HCT116 (cell line): Measurements from ENCODE around the gene PCP4. TPM values are rescaled to one million over a fixed set of nuclear protein-coding genes. Genes with fewer than 3 reads are reported as not detected.

Source experiments
- ATAC-seq: fragments of 200-7000 bp; cut with Tn5 transposase; 2 replicates; pipeline ENCODE4 v1.9.1; 2020; ENCODE audit warnings: mild to moderate bottlenecking, moderate library complexity
- BruUV-seq: library from RNA; stranded (reverse); fragments of 400-500 nt; replicated peaks from 2 replicates; lab custom pipeline; 2021; lab: Mats Ljungman, UMichigan
- CTCF ChIA-PET: fragments of 300-600 bp; sonication (Branson Sonifier 250); formaldehyde crosslinking; loops from one replicate; lab custom pipeline; 2021; ENCODE audit warnings: antibody characterized with exemption; lab: Charles Lee
- POLR2A ChIA-PET: fragments of 300-600, 350-600 bp; sonication (Branson Sonifier 250); formaldehyde crosslinking; loops from one replicate; lab custom pipeline; 2021; ENCODE audit warnings: antibody characterized with exemption; lab: Charles Lee
- RAD21 ChIA-PET, 2 experiments: fragments of 300-600 bp; sonication (Branson Sonifier 250); formaldehyde crosslinking; loops; one replicate each; lab custom pipeline; 2023; ENCODE audit warnings: low total read pairs in 2 of 2; ENCODE audit not compliant: uncharacterized antibody in 2 of 2, unreplicated experiment in 2 of 2, low non-redundant PET in 1 of 2; lab: Charles Lee
- DNase-seq: peaks from one replicate; pipeline ENCODE4 v3.0.0-alpha.2; 2010; ENCODE audit warnings: low read depth, low spot score
- H2AFZ ChIP-seq: fragments of 200-600 bp; shearing (Covaris generic), sonication (generic); 2 replicates; pipeline ENCODE4 v1.6.1; 2017; ENCODE audit warnings: low read depth, mixed run types, mixed read lengths, antibody characterized with exemption, low read length; ENCODE audit not compliant: poor library complexity, severe bottlenecking
- H3K27ac ChIP-seq: 2 replicates; pipeline ENCODE4 v1.5.1; 2012; ENCODE audit warnings: low read depth, low read length
- H3K27me3 ChIP-seq: fragments of 200-600 bp; sonication (generic); 2 replicates; pipeline ENCODE4 v1.6.1; 2016; ENCODE audit warnings: mixed run types, low read length, mixed read lengths; ENCODE audit not compliant: insufficient read depth
- H3K36me3 ChIP-seq, 2 experiments: fragments of 200-500 bp in 1 of 2; fragments of 200-600 bp in 1 of 2; sonication (Bioruptor generic) in 1 of 2; sonication (generic) in 1 of 2; 2 replicates each; pipeline versions ENCODE4 v1.5.1 to v1.6.1; 2014 to 2016; ENCODE audit warnings: low read length in 2 of 2, inconsistent platforms in 1 of 2, mixed read lengths in 1 of 2, mixed run types in 1 of 2; ENCODE audit not compliant: insufficient read depth in 2 of 2, control insufficient read depth in 1 of 2
- H3K4me1 ChIP-seq, 2 experiments: fragments of 200-600 bp in 1 of 2; sonication (generic) in 1 of 2; 2 replicates each; pipeline versions ENCODE4 v1.5.1 to v1.6.1; 2012 to 2017; ENCODE audit warnings: low read length in 2 of 2, inconsistent platforms in 1 of 2, mild to moderate bottlenecking in 1 of 2, mixed read lengths in 1 of 2, mixed run types in 1 of 2, moderate library complexity in 1 of 2; ENCODE audit not compliant: insufficient read depth in 2 of 2, control insufficient read depth in 1 of 2
- H3K4me2 ChIP-seq: fragments of 200-600 bp; sonication (generic); 2 replicates; pipeline ENCODE4 v1.6.1; 2017; ENCODE audit warnings: mixed run types, low read length, mixed read lengths
- H3K4me3 ChIP-seq, 2 experiments: fragments of 200-600 bp in 1 of 2; sonication (generic) in 1 of 2; replicated peaks in 1 of 2; 2 replicates each; pipeline ENCODE4 v1.5.1; 2011 to 2016; ENCODE audit warnings: low read length in 2 of 2, control low read depth in 1 of 2, low read depth in 1 of 2, mild to moderate bottlenecking in 1 of 2, mixed read lengths in 1 of 2, mixed run types in 1 of 2
- H3K79me2 ChIP-seq: fragments of 200-600 bp; sonication (generic); 2 replicates; pipeline ENCODE4 v1.6.1; 2017; ENCODE audit warnings: mild to moderate bottlenecking, mixed run types, low read length, moderate library complexity, mixed read lengths; ENCODE audit not compliant: insufficient read depth
- H3K9ac ChIP-seq: fragments of 200-600 bp; sonication (generic); 2 replicates; pipeline ENCODE4 v1.6.1; 2016; ENCODE audit warnings: low read length, mixed read lengths
- H3K9me2 ChIP-seq: fragments of 200-600 bp; sonication (generic), shearing (Covaris generic); 2 replicates; pipeline ENCODE4 v1.6.1; 2017; ENCODE audit warnings: mixed run types, mild to moderate bottlenecking, moderate library complexity; ENCODE audit not compliant: insufficient read depth
- H3K9me3 ChIP-seq, 2 experiments: fragments of 200-500 bp in 1 of 2; fragments of 200-600 bp in 1 of 2; sonication (Bioruptor generic) in 1 of 2; sonication (generic) in 1 of 2; 2 replicates each; pipeline ENCODE4 v1.6.1; 2014 to 2017; ENCODE audit warnings: low read length in 2 of 2, mixed read lengths in 2 of 2, inconsistent platforms in 1 of 2, low read depth in 1 of 2, mild to moderate bottlenecking in 1 of 2, mixed run types in 1 of 2, moderate library complexity in 1 of 2; ENCODE audit not compliant: control insufficient read depth in 1 of 2, insufficient read depth in 1 of 2
- H4K20me1 ChIP-seq: fragments of 200-600 bp; sonication (generic), shearing (Covaris generic); 2 replicates; pipeline ENCODE4 v1.6.1; 2017; ENCODE audit warnings: mixed run types, mild to moderate bottlenecking, moderate library complexity; ENCODE audit not compliant: insufficient read depth
- CEBPB ChIP-seq: IDR thresholded peaks from 2 replicates; pipeline ENCODE4 v1.6.1; 2012; ENCODE audit warnings: low read depth
- ELF1 ChIP-seq: IDR thresholded peaks from 2 replicates; pipeline ENCODE4 v1.6.1; 2012; ENCODE audit warnings: low read depth, borderline replicate concordance
- EZH2 ChIP-seq: fragments of 200-600 bp; sonication (generic); IDR thresholded peaks from 2 replicates; pipeline ENCODE4 v1.6.1; 2017; ENCODE audit warnings: antibody characterized with exemption, mixed run types
- EZH2phosphoT487 ChIP-seq: fragments of 200-600 bp; IDR thresholded peaks from 2 replicates; pipeline ENCODE4 v1.6.1; 2018; ENCODE audit warnings: antibody characterized with exemption, borderline replicate concordance
- FOSL1 ChIP-seq: IDR thresholded peaks from 2 replicates; pipeline ENCODE4 v1.6.1; 2012; ENCODE audit warnings: low read depth
- SP1 ChIP-seq: IDR thresholded peaks from 2 replicates; pipeline ENCODE4 v1.6.1; 2012; ENCODE audit warnings: low read depth
- TCF7L2 ChIP-seq: IDR thresholded peaks from 2 replicates; pipeline ENCODE4 v1.7.0; 2011; ENCODE audit warnings: borderline replicate concordance, inconsistent platforms; ENCODE audit not compliant: insufficient read depth, insufficient read length; ENCODE audit errors: extremely low read depth
- YY1 ChIP-seq: IDR thresholded peaks from 2 replicates; pipeline ENCODE4 v1.6.1; 2011; ENCODE audit warnings: low read length, low read depth, moderate library complexity, mild to moderate bottlenecking; ENCODE audit not compliant: insufficient replicate concordance; ENCODE audit errors: extremely low read depth
- ZFX ChIP-seq: fragments of 450-650 bp; IDR thresholded peaks from 2 replicates; pipeline ENCODE4 v1.6.1; 2017
- ZNF274 ChIP-seq: fragments of 200-500 bp; sonication (Bioruptor generic); IDR thresholded peaks from 2 replicates; pipeline ENCODE4 v1.6.1; 2014; ENCODE audit warnings: mild to moderate bottlenecking, low read depth, low read length, inconsistent platforms
- intact Hi-C: fragments of 100-400 bp; cut with micrococcal nuclease; formaldehyde crosslinking; loops from 2 replicates; pipeline ENCODE4 v1.10.0; 2022
- total RNA-seq: library from RNA; stranded (reverse); gene quantifications from one replicate; pipeline ENCODE4 v1.2.1, GENCODE V29; 2021; ENCODE audit not compliant: unreplicated experiment
- TF ChIP-seq, protein P1 (sequence below): IDR thresholded peaks from 2 replicates; pipeline ENCODE4 v1.6.1; 2012; ENCODE audit warnings: low read depth
- TF ChIP-seq, protein P2 (sequence below): IDR thresholded peaks from 2 replicates; pipeline ENCODE4 v1.6.1; 2012
- TF ChIP-seq, protein P3 (sequence below): IDR thresholded peaks from 2 replicates; pipeline ENCODE4 v1.6.1; 2011; ENCODE audit warnings: mild to moderate bottlenecking, low read length, moderate library complexity; ENCODE audit not compliant: insufficient replicate concordance; ENCODE audit errors: extremely low read depth
- TF ChIP-seq, protein P4 (sequence below): IDR thresholded peaks from 2 replicates; pipeline ENCODE4 v1.6.1; 2012

Gene PCP4
- total RNA-seq, 1 experiment from 2014 or later: not detected

DNA sequence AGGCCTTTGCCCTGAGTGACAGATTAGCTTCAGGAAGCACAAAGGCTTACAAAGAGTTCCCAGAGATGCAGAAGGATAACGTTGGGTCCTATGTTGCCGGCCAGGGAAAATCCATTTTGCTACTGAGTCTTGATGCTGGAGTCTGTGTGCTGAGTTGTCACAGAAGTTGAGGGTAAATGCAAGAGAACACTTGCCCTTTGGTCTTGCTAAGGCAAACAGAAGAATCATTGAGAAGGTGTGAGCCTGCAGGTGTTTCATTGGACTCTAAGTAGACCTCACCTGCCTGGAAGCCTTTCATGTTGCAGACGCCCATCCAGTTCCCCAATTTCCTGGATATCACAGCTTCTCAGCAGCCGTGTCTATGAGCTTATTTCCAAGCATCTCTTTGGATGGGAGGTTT lies 105.2 kb downstream of the PCP4 start:
- H3K36me3 ChIP-seq: no peaks in the 10 kb centered on the region
- no peaks in the 10 kb centered on the region for H4K20me1 ChIP-seq
- ChIA-PET CTCF (no interaction called here), POLR2A (no interaction called here), RAD21 (no interaction called here)
- H3K27ac ChIP-seq: no peak overlapping the region
- no peaks in the 10 kb centered on the region for H3K27me3 ChIP-seq
- no peak overlapping the region for H2AFZ ChIP-seq
- H3K9me2 ChIP-seq: no peaks in the 10 kb centered on the region
- H3K4me1 ChIP-seq: no peaks in the 10 kb centered on the region
- no peak overlapping the region for H3K4me2 ChIP-seq
- H3K9me3 ChIP-seq: peaks cover 0 to 18% of the 10 kb centered on the region in 2 experiments; a peak in 2 of 4 replicates
- no peak overlapping the region for H3K4me3 ChIP-seq
- no peaks in the 10 kb centered on the region for H3K79me2 ChIP-seq
- intact Hi-C loops: no loop called here
- ATAC-seq (no peak), DNase-seq (no peak)
- TF ChIP-seq ZNF274 (no peak), SP1 (no peak), EZH2phosphoT487 (no peak), ELF1 (no peak), ZFX (no peak), TCF7L2 (no peak), FOSL1 (no peak), EZH2 (no peak), CEBPB (no peak), YY1 (no peak)
- TF ChIP-seq, protein P1, sequence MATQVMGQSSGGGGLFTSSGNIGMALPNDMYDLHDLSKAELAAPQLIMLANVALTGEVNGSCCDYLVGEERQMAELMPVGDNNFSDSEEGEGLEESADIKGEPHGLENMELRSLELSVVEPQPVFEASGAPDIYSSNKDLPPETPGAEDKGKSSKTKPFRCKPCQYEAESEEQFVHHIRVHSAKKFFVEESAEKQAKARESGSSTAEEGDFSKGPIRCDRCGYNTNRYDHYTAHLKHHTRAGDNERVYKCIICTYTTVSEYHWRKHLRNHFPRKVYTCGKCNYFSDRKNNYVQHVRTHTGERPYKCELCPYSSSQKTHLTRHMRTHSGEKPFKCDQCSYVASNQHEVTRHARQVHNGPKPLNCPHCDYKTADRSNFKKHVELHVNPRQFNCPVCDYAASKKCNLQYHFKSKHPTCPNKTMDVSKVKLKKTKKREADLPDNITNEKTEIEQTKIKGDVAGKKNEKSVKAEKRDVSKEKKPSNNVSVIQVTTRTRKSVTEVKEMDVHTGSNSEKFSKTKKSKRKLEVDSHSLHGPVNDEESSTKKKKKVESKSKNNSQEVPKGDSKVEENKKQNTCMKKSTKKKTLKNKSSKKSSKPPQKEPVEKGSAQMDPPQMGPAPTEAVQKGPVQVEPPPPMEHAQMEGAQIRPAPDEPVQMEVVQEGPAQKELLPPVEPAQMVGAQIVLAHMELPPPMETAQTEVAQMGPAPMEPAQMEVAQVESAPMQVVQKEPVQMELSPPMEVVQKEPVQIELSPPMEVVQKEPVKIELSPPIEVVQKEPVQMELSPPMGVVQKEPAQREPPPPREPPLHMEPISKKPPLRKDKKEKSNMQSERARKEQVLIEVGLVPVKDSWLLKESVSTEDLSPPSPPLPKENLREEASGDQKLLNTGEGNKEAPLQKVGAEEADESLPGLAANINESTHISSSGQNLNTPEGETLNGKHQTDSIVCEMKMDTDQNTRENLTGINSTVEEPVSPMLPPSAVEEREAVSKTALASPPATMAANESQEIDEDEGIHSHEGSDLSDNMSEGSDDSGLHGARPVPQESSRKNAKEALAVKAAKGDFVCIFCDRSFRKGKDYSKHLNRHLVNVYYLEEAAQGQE: no peak
- TF ChIP-seq, protein P2, sequence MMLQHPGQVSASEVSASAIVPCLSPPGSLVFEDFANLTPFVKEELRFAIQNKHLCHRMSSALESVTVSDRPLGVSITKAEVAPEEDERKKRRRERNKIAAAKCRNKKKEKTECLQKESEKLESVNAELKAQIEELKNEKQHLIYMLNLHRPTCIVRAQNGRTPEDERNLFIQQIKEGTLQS: no peak
- TF ChIP-seq, protein P3, sequence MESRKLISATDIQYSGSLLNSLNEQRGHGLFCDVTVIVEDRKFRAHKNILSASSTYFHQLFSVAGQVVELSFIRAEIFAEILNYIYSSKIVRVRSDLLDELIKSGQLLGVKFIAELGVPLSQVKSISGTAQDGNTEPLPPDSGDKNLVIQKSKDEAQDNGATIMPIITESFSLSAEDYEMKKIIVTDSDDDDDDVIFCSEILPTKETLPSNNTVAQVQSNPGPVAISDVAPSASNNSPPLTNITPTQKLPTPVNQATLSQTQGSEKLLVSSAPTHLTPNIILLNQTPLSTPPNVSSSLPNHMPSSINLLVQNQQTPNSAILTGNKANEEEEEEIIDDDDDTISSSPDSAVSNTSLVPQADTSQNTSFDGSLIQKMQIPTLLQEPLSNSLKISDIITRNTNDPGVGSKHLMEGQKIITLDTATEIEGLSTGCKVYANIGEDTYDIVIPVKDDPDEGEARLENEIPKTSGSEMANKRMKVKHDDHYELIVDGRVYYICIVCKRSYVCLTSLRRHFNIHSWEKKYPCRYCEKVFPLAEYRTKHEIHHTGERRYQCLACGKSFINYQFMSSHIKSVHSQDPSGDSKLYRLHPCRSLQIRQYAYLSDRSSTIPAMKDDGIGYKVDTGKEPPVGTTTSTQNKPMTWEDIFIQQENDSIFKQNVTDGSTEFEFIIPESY: no peak
- TF ChIP-seq, protein P4, sequence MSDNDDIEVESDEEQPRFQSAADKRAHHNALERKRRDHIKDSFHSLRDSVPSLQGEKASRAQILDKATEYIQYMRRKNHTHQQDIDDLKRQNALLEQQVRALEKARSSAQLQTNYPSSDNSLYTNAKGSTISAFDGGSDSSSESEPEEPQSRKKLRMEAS: no peak
- no TSS peak for BruUV-seq
- no peak overlapping the region for H3K9ac ChIP-seq
